Smooth muscle cell (in vitro differentiated cells): Measurements from ENCODE around the gene ZNF480. TPM values are rescaled to one million over a fixed set of nuclear protein-coding genes. Genes with fewer than 3 reads are reported as not detected.

Experiments used
- DNase-seq: peaks from one replicate; lab custom pipeline; 2025; ENCODE audit not compliant: unreplicated experiment; lab: John Stamatoyannopoulos, UW
- H2AFZ ChIP-seq: fragments of 200-600 bp; sonication (generic); 2 replicates; pipeline ENCODE4 v1.6.0; 2016; ENCODE audit warnings: antibody characterized with exemption, low read depth, mild to moderate bottlenecking
- H3F3A ChIP-seq: fragments of 200-600 bp; sonication (generic); 2 replicates; pipeline ENCODE4 v1.6.0; 2017; ENCODE audit warnings: antibody characterized with exemption, low read depth
- H3K27ac ChIP-seq: fragments of 200-600 bp; sonication (generic); 2 replicates; pipeline ENCODE4 v1.5.1; 2016; ENCODE audit warnings: low read depth, mild to moderate bottlenecking
- H3K27me3 ChIP-seq: fragments of 200-600 bp; sonication (generic); 2 replicates; pipeline ENCODE4 v1.6.1; 2016; ENCODE audit warnings: low read depth, mild to moderate bottlenecking
- H3K36me3 ChIP-seq: fragments of 200-600 bp; sonication (generic); 2 replicates; pipeline ENCODE4 v1.5.1; 2016; ENCODE audit warnings: low read depth
- H3K4me1 ChIP-seq: fragments of 200-600 bp; sonication (generic); 2 replicates; pipeline ENCODE4 v1.5.1; 2016; ENCODE audit warnings: low read depth
- H3K4me2 ChIP-seq: fragments of 200-600 bp; sonication (generic); 2 replicates; pipeline ENCODE4 v1.6.0; 2016; ENCODE audit warnings: mild to moderate bottlenecking
- H3K4me3 ChIP-seq: fragments of 200-600 bp; sonication (generic); 2 replicates; pipeline ENCODE4 v1.5.1; 2016; ENCODE audit warnings: mild to moderate bottlenecking
- H3K79me2 ChIP-seq: fragments of 200-600 bp; sonication (generic); 2 replicates; pipeline ENCODE4 v1.6.0; 2016; ENCODE audit warnings: low read depth, mild to moderate bottlenecking
- H3K9ac ChIP-seq: fragments of 200-600 bp; sonication (generic); 2 replicates; pipeline ENCODE4 v1.6.0; 2016; ENCODE audit warnings: low read depth
- H3K9me3 ChIP-seq: fragments of 200-600 bp; sonication (generic); replicated peaks from 2 replicates; pipeline ENCODE4 v1.5.1; 2016; ENCODE audit warnings: low read depth
- H4K20me1 ChIP-seq: fragments of 200-600 bp; sonication (generic); 2 replicates; pipeline ENCODE4 v1.6.0; 2016; ENCODE audit warnings: low read depth
- WGBS: methylation state at CpG from one replicate; pipeline ENCODE4 v1.1.7; 2016; ENCODE audit warnings: low lambda C conversion rate; 5-methylcytosine and 5-hydroxymethylcytosine counted together
- polyA plus RNA-seq: library from polyadenylated mRNA; unstranded; fragments of >200 nt; fragmentation: Nextera tagmentation; extraction: Ambion mirVana; gene quantifications from 2 replicates; pipeline ENCODE4 v1.2.1, GENCODE V29; 2016
- total RNA-seq: library from RNA; depleted of rRNA; stranded (reverse); fragments of >200 nt; gene quantifications from 2 replicates; pipeline ENCODE4 v1.2.3, GENCODE V29; 2014
- TF ChIP-seq, protein P1 (sequence below): fragments of 200-600 bp; sonication (generic); IDR thresholded peaks from 2 replicates; pipeline ENCODE4 v1.5.1; 2017; ENCODE audit warnings: borderline replicate concordance, mild to moderate bottlenecking, antibody characterized with exemption; ENCODE audit not compliant: insufficient read depth, poor library complexity, severe bottlenecking

Gene ZNF480
- total and polyA plus RNA-seq, 2 experiments from 2014 or later: 7.5 to 11.0 TPM

DNA sequence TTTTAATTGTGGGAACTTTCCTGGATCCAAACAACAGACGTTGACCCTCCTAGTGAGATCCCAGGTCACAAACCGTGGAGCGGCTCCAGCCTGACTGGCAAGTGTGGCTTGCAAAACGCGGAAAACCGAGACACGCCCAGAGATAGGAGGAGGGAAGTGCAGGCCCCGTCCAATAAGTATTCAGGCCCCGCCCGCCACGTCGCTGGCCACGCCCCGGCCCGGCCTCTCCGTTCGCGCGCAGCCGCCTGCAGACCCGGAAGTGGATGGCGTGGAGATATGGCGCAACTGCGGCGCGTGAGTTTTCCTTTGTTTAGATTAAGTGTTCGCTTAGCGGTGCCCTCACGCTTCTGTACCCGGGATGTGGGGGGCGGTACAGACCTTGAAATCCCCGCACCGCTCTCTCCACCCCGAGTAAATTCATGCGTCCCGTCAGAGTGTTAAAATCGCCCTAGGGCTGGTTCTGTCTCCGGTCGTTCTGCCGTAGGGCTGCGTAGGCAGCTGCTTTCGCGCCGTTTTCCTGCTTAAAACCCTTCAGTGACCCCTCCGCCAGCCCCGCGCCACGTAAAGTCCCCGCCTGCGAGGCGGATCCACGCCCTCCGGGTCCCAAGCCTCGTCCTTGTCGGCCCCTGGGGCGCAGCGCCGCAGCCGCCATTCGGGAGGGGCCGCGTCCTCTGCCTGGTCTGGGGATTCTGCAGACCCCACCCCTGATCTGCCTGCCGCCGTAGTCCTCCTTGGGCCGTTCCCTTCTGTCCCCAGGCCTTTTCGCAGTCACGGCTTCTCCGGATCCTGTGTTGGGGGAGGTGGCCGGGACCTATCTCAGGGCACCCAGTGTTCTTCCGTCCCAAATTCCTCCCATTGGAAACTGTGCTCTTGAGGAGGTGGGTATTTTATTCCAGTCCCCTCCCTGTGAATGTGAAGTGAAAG, 27.4 kb upstream of the ZNF480 start, which contains the start of gene ZNF766:
Gene ZNF766 (plus strand): TSS at position 250 of the 924 bp plus-strand sequence. CDS start 27 bp downstream, at position 277.
- H3K79me2 ChIP-seq: peaks cover 45% of the 10 kb centered on the region
- WGBS: 1% methylated on average over 69 of the region's 70 CpGs
- peak within 1 kb of the TSS; percentile 97 for H3K9ac ChIP-seq
- H3F3A ChIP-seq: no peaks in the 10 kb centered on the region
- H3K9me3 ChIP-seq: no peaks in the 10 kb centered on the region
- H3K4me2 ChIP-seq: peak within 1 kb of the TSS; percentile 98
- H3K4me3 ChIP-seq: peak within 1 kb of the TSS; percentile 90
- H3K4me1 ChIP-seq: peaks cover 5% of the 10 kb centered on the region
- TF ChIP-seq, protein P1, sequence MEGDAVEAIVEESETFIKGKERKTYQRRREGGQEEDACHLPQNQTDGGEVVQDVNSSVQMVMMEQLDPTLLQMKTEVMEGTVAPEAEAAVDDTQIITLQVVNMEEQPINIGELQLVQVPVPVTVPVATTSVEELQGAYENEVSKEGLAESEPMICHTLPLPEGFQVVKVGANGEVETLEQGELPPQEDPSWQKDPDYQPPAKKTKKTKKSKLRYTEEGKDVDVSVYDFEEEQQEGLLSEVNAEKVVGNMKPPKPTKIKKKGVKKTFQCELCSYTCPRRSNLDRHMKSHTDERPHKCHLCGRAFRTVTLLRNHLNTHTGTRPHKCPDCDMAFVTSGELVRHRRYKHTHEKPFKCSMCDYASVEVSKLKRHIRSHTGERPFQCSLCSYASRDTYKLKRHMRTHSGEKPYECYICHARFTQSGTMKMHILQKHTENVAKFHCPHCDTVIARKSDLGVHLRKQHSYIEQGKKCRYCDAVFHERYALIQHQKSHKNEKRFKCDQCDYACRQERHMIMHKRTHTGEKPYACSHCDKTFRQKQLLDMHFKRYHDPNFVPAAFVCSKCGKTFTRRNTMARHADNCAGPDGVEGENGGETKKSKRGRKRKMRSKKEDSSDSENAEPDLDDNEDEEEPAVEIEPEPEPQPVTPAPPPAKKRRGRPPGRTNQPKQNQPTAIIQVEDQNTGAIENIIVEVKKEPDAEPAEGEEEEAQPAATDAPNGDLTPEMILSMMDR: no peak
- no peaks in the 10 kb centered on the region for H3K27me3 ChIP-seq
- H3K27ac ChIP-seq: peak within 1 kb of the TSS; percentile 98
- no peaks in the 10 kb centered on the region for H3K36me3 ChIP-seq
- DNase-seq: peak; percentile 84
- peaks cover 19% of the 10 kb centered on the region for H4K20me1 ChIP-seq
- peak within 1 kb of the TSS; percentile 82 for H2AFZ ChIP-seq

DNA sequence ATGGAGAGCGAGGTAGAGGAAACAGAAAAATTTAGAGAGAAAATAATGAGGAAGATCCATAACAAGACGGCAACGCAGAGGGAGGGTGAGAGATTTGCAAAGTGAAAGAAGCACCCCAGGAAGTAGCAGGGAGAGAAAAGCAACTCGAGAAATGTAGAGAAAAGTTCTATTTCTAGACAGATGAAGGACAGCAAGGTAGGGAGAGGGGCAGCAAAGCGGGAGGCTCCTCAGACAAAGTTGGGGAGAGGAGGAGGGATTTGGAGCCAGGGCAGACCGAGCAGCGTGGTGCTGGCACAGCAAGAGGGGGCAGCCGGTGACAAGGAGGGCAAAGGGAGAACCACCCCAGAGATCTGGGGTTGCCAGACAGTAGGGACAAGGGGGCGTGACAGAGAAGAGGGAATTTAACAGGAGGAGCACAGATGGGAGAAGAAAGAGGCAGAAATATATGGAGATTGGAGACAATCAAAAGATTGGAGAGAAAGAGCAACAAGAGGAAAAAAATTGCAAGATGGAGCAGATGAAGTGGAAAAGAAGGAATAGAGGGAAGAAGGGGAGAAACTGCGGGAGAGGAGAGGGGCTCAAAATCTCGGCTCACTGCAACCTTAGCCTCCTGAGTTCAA, 26.6 kb upstream of the ZNF480 start:
- no peaks in the 10 kb centered on the region for H3F3A ChIP-seq
- peaks cover 5% of the 10 kb centered on the region for H3K4me1 ChIP-seq
- H4K20me1 ChIP-seq: peaks cover 27% of the 10 kb centered on the region
- peak overlapping the region; percentile 97 for H3K9ac ChIP-seq
- no peaks in the 10 kb centered on the region for H3K36me3 ChIP-seq
- no peaks in the 10 kb centered on the region for H3K9me3 ChIP-seq
- peaks cover 53% of the 10 kb centered on the region for H3K79me2 ChIP-seq
- peak overlapping the region; percentile 98 for H3K4me2 ChIP-seq
- peak; percentile 0 for DNase-seq
- TF ChIP-seq, protein P1: no peak
- H3K4me3 ChIP-seq: peak overlapping the region; percentile 90
- 20% methylated on average over 11 of the region's 11 CpGs for whole genome bisulfite sequencing
- H3K27ac ChIP-seq: peak overlapping the region; percentile 98
- H2AFZ ChIP-seq: peak overlapping the region; percentile 82
- H3K27me3 ChIP-seq: no peaks in the 10 kb centered on the region

DNA sequence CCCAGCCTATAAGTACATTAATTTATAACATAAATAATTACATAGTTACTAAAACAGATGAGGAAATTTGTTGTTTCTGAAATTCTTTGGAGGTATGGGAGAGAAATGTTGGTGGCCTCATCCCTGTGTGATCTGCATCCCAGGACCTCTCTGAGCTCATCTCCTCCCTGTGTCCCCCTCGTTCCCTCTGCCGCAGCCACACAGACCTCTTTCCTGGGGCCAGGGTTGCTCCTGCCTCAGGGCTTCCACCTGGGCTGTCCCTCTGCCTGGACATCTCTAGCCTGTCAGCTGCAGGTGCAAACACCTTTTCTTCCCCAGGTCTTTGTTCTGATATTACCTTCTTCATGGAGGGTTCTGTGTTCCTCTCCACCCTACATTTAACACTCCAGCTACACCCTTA, 23.7 kb upstream of the ZNF480 start:
- no peak overlapping the region for H3K27ac ChIP-seq
- no peak overlapping the region for H3K4me3 ChIP-seq
- TF ChIP-seq, protein P1: no peak
- no peaks in the 10 kb centered on the region for H3K27me3 ChIP-seq
- no peak overlapping the region for H3K9ac ChIP-seq
- peaks cover 5% of the 10 kb centered on the region for H3K4me1 ChIP-seq
- H3K4me2 ChIP-seq: no peak overlapping the region
- no peak overlapping the region for H2AFZ ChIP-seq
- WGBS: 100% methylated on average over 2 of the region's 2 CpGs
- no peak for DNase-seq
- H3K9me3 ChIP-seq: no peaks in the 10 kb centered on the region
- peaks cover 82% of the 10 kb centered on the region for H3K79me2 ChIP-seq
- H4K20me1 ChIP-seq: peaks cover 56% of the 10 kb centered on the region
- no peaks in the 10 kb centered on the region for H3F3A ChIP-seq
- H3K36me3 ChIP-seq: peaks cover 3% of the 10 kb centered on the region
